DMS153 treated with DMSO at 0.1 percent for 48 hours (cell line): ENCODE measurements around the gene PLEKHB2.
"Not testable (repeated sequence)": the region's sequence is repeated elsewhere in the genome, so short reads cannot be mapped to it uniquely, and the experiment has no call there.

Source experiments
- DNase-seq: peaks from one replicate; lab custom pipeline; 2025; ENCODE audit not compliant: unreplicated experiment; lab: John Stamatoyannopoulos, UW

The PLEKHB2 gene

GRCh38 chr2:131093696-131094462 lies 11.3 kb upstream of the PLEKHB2 start:
- DNase-seq: peak; percentile 74

GRCh38 chr2:131094463-131095281 lies 10.5 kb upstream of the PLEKHB2 start:
- peak; percentile 30 for DNase-seq

GRCh38 chr2:131103165-131103564 lies 2.0 kb upstream of the PLEKHB2 start:
- no peak for DNase-seq

GRCh38 chr2:131104487-131105155 lies 515 bp upstream of the PLEKHB2 start:
- DNase-seq: peak; percentile 92

- DNase-seq: no peak
Measured at GRCh38 chr2:131105950-131106801, 1.0 kb downstream of the PLEKHB2 start.

- no peak for DNase-seq
Measured at GRCh38 chr2:131112529-131112928, 7.4 kb downstream of the PLEKHB2 start.

- no peak for DNase-seq
Measured at GRCh38 chr2:131113566-131114227, 8.6 kb downstream of the PLEKHB2 start.

GRCh38 chr2:131114950-131115349 lies 9.8 kb downstream of the PLEKHB2 start:
- DNase-seq: not testable (repeated sequence)

GRCh38 chr2:131115752-131116151 lies 10.6 kb downstream of the PLEKHB2 start:
- DNase-seq: no peak

- no peak for DNase-seq
Measured at GRCh38 chr2:131120815-131121317, 15.7 kb downstream of the PLEKHB2 start.

- no peak for DNase-seq
Measured at GRCh38 chr2:131121464-131121863, 16.3 kb downstream of the PLEKHB2 start.

GRCh38 chr2:131122496-131122895 lies 17.4 kb downstream of the PLEKHB2 start:
- no peak for DNase-seq

GRCh38 chr2:131123192-131123591 lies 18.1 kb downstream of the PLEKHB2 start:
- no peak for DNase-seq

GRCh38 chr2:131125195-131125757 lies 20.1 kb downstream of the PLEKHB2 start:
- DNase-seq: no peak

- DNase-seq: no peak
Measured at GRCh38 chr2:131126436-131126835, 21.3 kb downstream of the PLEKHB2 start.

GRCh38 chr2:131127076-131127475 lies 21.9 kb downstream of the PLEKHB2 start:
- DNase-seq: no peak

- no peak for DNase-seq
Measured at GRCh38 chr2:131127981-131128380, 22.8 kb downstream of the PLEKHB2 start.

GRCh38 chr2:131130298-131130596 lies 25.1 kb downstream of the PLEKHB2 start:
- DNase-seq: no peak

- no peak for DNase-seq
Measured at GRCh38 chr2:131132729-131133128, 27.6 kb downstream of the PLEKHB2 start.

GRCh38 chr2:131140581-131140980 lies 35.4 kb downstream of the PLEKHB2 start:
- no peak for DNase-seq
